CD4-positive, alpha-beta T cell treated with Interleukin-17A for 4 hours (primary cell): ENCODE results near the gene ENG.
A peak's percentile ranks its signal among the peaks of the same experiment; 100 is the strongest.
"Not testable (repeated sequence)": the region's sequence is repeated elsewhere in the genome, so short reads cannot be mapped to it uniquely, and the experiment has no call there.

ENCODE experiments used
- DNase-seq: peaks from one replicate; pipeline ENCODE4 v3.0.0-alpha.2; 2020; ENCODE audit warnings: mixed read lengths

The ENG gene

GRCh38 chr9:127878001-127878651, 23.7 kb upstream of the ENG start:
- DNase-seq, result no peak

- DNase-seq, result no peak
Observed at GRCh38 chr9:127877566-127877998, 23.1 kb upstream of the ENG start, which contains the start of gene AK1. AK1 (minus strand) TSS chr9:127877675; CDS start chr9:127874617, 3,058 bp downstream.

GRCh38 chr9:127876764-127877562, 22.5 kb upstream of the ENG start:
- no peak for DNase-seq

- no peak for DNase-seq
Observed at GRCh38 chr9:127876026-127876763, 21.7 kb upstream of the ENG start.

- no peak for DNase-seq
Observed at GRCh38 chr9:127875306-127875966, 21.0 kb upstream of the ENG start.

- no peak for DNase-seq
Observed at GRCh38 chr9:127874301-127875221, 20.1 kb upstream of the ENG start.

- DNase-seq, result no peak
Observed at GRCh38 chr9:127873886-127874285, 19.4 kb upstream of the ENG start.

GRCh38 chr9:127873223-127873691, 18.8 kb upstream of the ENG start:
- no peak for DNase-seq

- no peak for DNase-seq
Observed at GRCh38 chr9:127872369-127873222, 18.1 kb upstream of the ENG start.

- no peak for DNase-seq
Observed at GRCh38 chr9:127871531-127871930, 17.1 kb upstream of the ENG start.

- DNase-seq, result no peak
Observed at GRCh38 chr9:127870887-127871286, 16.4 kb upstream of the ENG start.

- DNase-seq, result not testable (repeated sequence)
Observed at GRCh38 chr9:127870153-127870491, 15.7 kb upstream of the ENG start.

- peak; percentile 88 for DNase-seq
Observed at GRCh38 chr9:127869310-127870152, 15.1 kb upstream of the ENG start.

- no peak for DNase-seq
Observed at GRCh38 chr9:127868278-127868902, 13.9 kb upstream of the ENG start.

- DNase-seq, result no peak
Observed at GRCh38 chr9:127867356-127868277, 13.2 kb upstream of the ENG start.

GRCh38 chr9:127866535-127866934, 12.1 kb upstream of the ENG start:
- no peak for DNase-seq

GRCh38 chr9:127865645-127866464, 11.4 kb upstream of the ENG start:
- peak; percentile 48 for DNase-seq
